H1 (cell line): ENCODE measurements around the gene OR2A12. TPM values are rescaled to one million over a fixed set of nuclear protein-coding genes. Genes with fewer than 3 reads are reported as not detected.

Experiments
- CTCF ChIA-PET: fragments of 300-600 bp; sonication (Branson Sonifier 250); formaldehyde crosslinking; loops from one replicate; lab custom pipeline; 2021; ENCODE audit not compliant: partially characterized antibody; lab: Charles Lee
- POLR2A ChIA-PET: fragments of 300-600 bp; sonication (Branson Sonifier 250); formaldehyde crosslinking; loops from one replicate; lab custom pipeline; 2021; ENCODE audit warnings: inconsistent platforms; ENCODE audit not compliant: partially characterized antibody; lab: Charles Lee
- DNase-seq, 2 experiments: peaks; one replicate each; pipeline versions ENCODE4 v3.0.0 to v3.0.0-alpha.2; 2010 to 2022; ENCODE audit warnings: low spot score in 2 of 2, low read depth in 1 of 2, mixed read lengths in 1 of 2
- FAIRE-seq: peaks from 2 replicates; lab custom pipeline; 2011; peaks lifted over from hg19 to GRCh38; lab: Jason Lieb, UNC
- H2AFZ ChIP-seq: 2 replicates; pipeline ENCODE4 v1.8.1; 2012; ENCODE audit warnings: low read length, inconsistent platforms
- H2AK5ac ChIP-seq: 2 replicates; pipeline ENCODE4 v1.6.1; 2013; ENCODE audit warnings: low read depth, low read length
- H2BK120ac ChIP-seq: replicated peaks from 2 replicates; pipeline ENCODE3; 2013; ENCODE audit warnings: low read depth, low read length, inconsistent platforms
- H2BK12ac ChIP-seq: 2 replicates; pipeline ENCODE4 v1.6.1; 2013; ENCODE audit warnings: low read depth, low read length
- H2BK15ac ChIP-seq: 2 replicates; pipeline ENCODE4 v1.6.1; 2013; ENCODE audit warnings: low read length
- H2BK20ac ChIP-seq: 2 replicates; pipeline ENCODE4 v1.6.1; 2013; ENCODE audit warnings: low read length
- H2BK5ac ChIP-seq: 2 replicates; pipeline ENCODE4 v1.6.1; 2013; ENCODE audit warnings: low read depth, low read length
- H3K14ac ChIP-seq: 2 replicates; pipeline ENCODE4 v1.6.1; 2013; ENCODE audit warnings: inconsistent platforms; ENCODE audit not compliant: insufficient read length
- H3K18ac ChIP-seq: 2 replicates; pipeline ENCODE4 v1.6.1; 2013; ENCODE audit warnings: low read length; ENCODE audit errors: extremely low read depth
- H3K23ac ChIP-seq: 2 replicates; pipeline ENCODE4 v1.6.1; 2013; ENCODE audit warnings: inconsistent platforms; ENCODE audit not compliant: insufficient read length
- H3K23me2 ChIP-seq: 2 replicates; pipeline ENCODE4 v1.6.1; 2013; ENCODE audit warnings: low read depth, low read length
- H3K27ac ChIP-seq: 2 replicates; pipeline ENCODE4 v1.6.1; 2011; ENCODE audit warnings: low read depth, low read length, inconsistent platforms
- H3K27me3 ChIP-seq, 4 experiments: replicated peaks in 1 of 4; 1 replicate in 1 of 4; 2 replicates in 3 of 4; pipeline versions ENCODE4 v1.6.1 to v1.8.1; 2011 to 2013; ENCODE audit warnings: low read length in 3 of 4, mild to moderate bottlenecking in 3 of 4, inconsistent platforms in 2 of 4, mixed read lengths in 2 of 4, moderate library complexity in 1 of 4; ENCODE audit not compliant: control insufficient read depth in 3 of 4, insufficient read depth in 3 of 4; ENCODE audit errors: extremely low read depth in 1 of 4
- H3K36me3 ChIP-seq, 4 experiments: 2 replicates each; pipeline versions ENCODE4 v1.6.1 to v1.8.1; 2011 to 2013; ENCODE audit warnings: mild to moderate bottlenecking in 4 of 4, low read length in 3 of 4, moderate library complexity in 2 of 4, control low read depth in 1 of 4, inconsistent platforms in 1 of 4; ENCODE audit not compliant: insufficient read depth in 4 of 4, control insufficient read depth in 2 of 4
- H3K4ac ChIP-seq: replicated peaks from 2 replicates; pipeline ENCODE3; 2013; ENCODE audit warnings: low read length, low read depth, mixed read lengths, inconsistent platforms; ENCODE audit not compliant: insufficient read length
- H3K4me1 ChIP-seq, 4 experiments: replicated peaks in 1 of 4; 1 replicate in 1 of 4; 2 replicates in 3 of 4; pipeline versions ENCODE4 v1.6.1 to v1.8.1; 2011 to 2013; ENCODE audit warnings: low read length in 3 of 4, inconsistent platforms in 2 of 4, mixed read lengths in 1 of 4; ENCODE audit not compliant: insufficient read depth in 4 of 4, control insufficient read depth in 3 of 4
- H3K4me2 ChIP-seq, 2 experiments: 2 replicates each; pipeline versions ENCODE4 v1.6.1 to v1.8.1; 2011 to 2013; ENCODE audit warnings: low read depth in 2 of 2, low read length in 2 of 2, control low read depth in 1 of 2, inconsistent platforms in 1 of 2, mild to moderate bottlenecking in 1 of 2; ENCODE audit not compliant: insufficient read depth in 1 of 2
- H3K4me3 ChIP-seq, 4 experiments: fragments of 200-600, 300-600 bp in 1 of 4; sonication (generic), shearing (Covaris generic), sonication (Bioruptor Twin) in 1 of 4; 2 replicates each; pipeline versions ENCODE4 v1.5.1 to v1.8.1; 2011 to 2016; ENCODE audit warnings: low read length in 4 of 4, low read depth in 3 of 4, control low read depth in 2 of 4, inconsistent platforms in 2 of 4, mild to moderate bottlenecking in 2 of 4, mixed read lengths in 1 of 4, moderate library complexity in 1 of 4; ENCODE audit not compliant: insufficient read depth in 2 of 4; ENCODE audit errors: extremely low read depth in 1 of 4
- H3K56ac ChIP-seq: replicated peaks from 2 replicates; pipeline ENCODE3; 2013; ENCODE audit warnings: low read depth, mild to moderate bottlenecking, mixed read lengths, low read length, inconsistent platforms; ENCODE audit not compliant: insufficient read length
- H3K79me1 ChIP-seq: 2 replicates; pipeline ENCODE4 v1.6.1; 2013; ENCODE audit warnings: low read depth, low read length, control low read depth
- H3K79me2 ChIP-seq, 2 experiments: 2 replicates each; pipeline versions ENCODE4 v1.6.1 to v1.8.1; 2012 to 2013; ENCODE audit warnings: low read length in 2 of 2, mild to moderate bottlenecking in 2 of 2, inconsistent platforms in 1 of 2; ENCODE audit not compliant: insufficient read depth in 2 of 2, control insufficient read depth in 1 of 2
- H3K9ac ChIP-seq, 4 experiments: replicated peaks in 1 of 4; 1 replicate in 1 of 4; 2 replicates in 3 of 4; pipeline versions ENCODE4 v1.6.1 to v1.8.1; 2011 to 2013; ENCODE audit warnings: low read depth in 3 of 4, low read length in 3 of 4, control low read depth in 2 of 4, mild to moderate bottlenecking in 2 of 4, moderate library complexity in 2 of 4, inconsistent platforms in 1 of 4; ENCODE audit errors: extremely low read depth in 1 of 4
- H3K9me3 ChIP-seq, 2 experiments: 2 replicates each; pipeline versions ENCODE4 v1.6.1 to v1.8.1; 2012 to 2013; ENCODE audit warnings: mild to moderate bottlenecking in 2 of 2, moderate library complexity in 2 of 2, control low read depth in 1 of 2, inconsistent platforms in 1 of 2, low read depth in 1 of 2, low read length in 1 of 2, mixed read lengths in 1 of 2; ENCODE audit not compliant: insufficient read depth in 2 of 2
- H4K20me1 ChIP-seq, 2 experiments: replicated peaks in 1 of 2; 2 replicates each; pipeline versions ENCODE3 to v1.8.1; 2011 to 2013; ENCODE audit warnings: inconsistent platforms in 2 of 2, low read length in 2 of 2, mild to moderate bottlenecking in 1 of 2; ENCODE audit not compliant: insufficient read depth in 2 of 2, control insufficient read depth in 1 of 2
- H4K5ac ChIP-seq: 2 replicates; pipeline ENCODE4 v1.6.1; 2013; ENCODE audit warnings: low read length, low read depth, mixed read lengths, inconsistent platforms; ENCODE audit not compliant: insufficient read length
- H4K8ac ChIP-seq: 2 replicates; pipeline ENCODE4 v1.8.0; 2013; ENCODE audit warnings: mild to moderate bottlenecking, moderate library complexity, low read length, inconsistent platforms; ENCODE audit not compliant: insufficient read depth; ENCODE audit errors: extremely low read depth
- H4K91ac ChIP-seq: replicated peaks from 2 replicates; pipeline ENCODE3; 2013; ENCODE audit warnings: low read length, mixed read lengths, inconsistent platforms; ENCODE audit not compliant: insufficient read length
- BRCA1 ChIP-seq: IDR thresholded peaks from 2 replicates; pipeline ENCODE4 v1.6.1; 2012; ENCODE audit warnings: low read depth, low read length, improper control_type of control experiment
- CBX8 ChIP-seq: fragments of 300-800, 300-1000 bp; sonication (generic); IDR thresholded peaks from 2 replicates; pipeline ENCODE4 v1.7.1; 2016; ENCODE audit warnings: low read depth, low read length, borderline replicate concordance
- CREB1 ChIP-seq: IDR thresholded peaks from 2 replicates; pipeline ENCODE4 v1.6.1; 2012; ENCODE audit warnings: inconsistent platforms
- FOSL1 ChIP-seq: IDR thresholded peaks from 2 replicates; pipeline ENCODE4 v1.6.1; 2011; ENCODE audit warnings: mild to moderate bottlenecking, low read depth, low read length, moderate library complexity; ENCODE audit not compliant: insufficient read depth
- JUN ChIP-seq: IDR thresholded peaks from 2 replicates; pipeline ENCODE4 v1.6.1; 2011; ENCODE audit warnings: low read depth, mild to moderate bottlenecking, improper control_type of control experiment, low read length
- TAF7 ChIP-seq: optimal IDR thresholded peaks from 2 replicates; pipeline ENCODE3; 2011; ENCODE audit warnings: low read depth, mild to moderate bottlenecking, inconsistent platforms, low read length, moderate library complexity, borderline replicate concordance
- TEAD4 ChIP-seq: IDR thresholded peaks from 2 replicates; pipeline ENCODE4 v1.6.1; 2012; ENCODE audit warnings: low read depth, low read length, inconsistent platforms, mixed read lengths
- ZNF274 ChIP-seq: IDR thresholded peaks from 2 replicates; pipeline ENCODE4 v1.7.0; 2012; ENCODE audit warnings: low read length, borderline replicate concordance; ENCODE audit errors: extremely low read depth
- WGBS, 2 experiments: shearing (Covaris generic) in 1 of 2; methylation state at CpG; one replicate each; pipeline versions ENCODE4 v1.1.6 to v1.1.7; 2013 to 2015; ENCODE audit warnings: low lambda C conversion rate in 2 of 2, mixed read lengths in 2 of 2, inconsistent platforms in 1 of 2, low coverage in 1 of 2, missing lambda C conversion rate in 1 of 2; ENCODE audit not compliant: insufficient replicate concordance in 2 of 2, insufficient coverage in 1 of 2, insufficient read length in 1 of 2; ENCODE audit errors: extremely low coverage in 1 of 2, missing lambda C conversion rate in 1 of 2; 5-methylcytosine and 5-hydroxymethylcytosine counted together
- long read RNA-seq, 2 experiments: library from RNA in 1 of 2; library from capped mRNA in 1 of 2; stranded (forward); transcript quantifications; one replicate each; pipeline ENCODE4 v2.0.0, GENCODE V29; 2021; ENCODE audit warnings: inconsistent platforms in 1 of 2
- polyA minus RNA-seq, 3 experiments: library from RNA; depleted of rRNA, polyadenylated mRNA; stranded (reverse); fragments of >200 nt; gene quantifications; 1 replicate in 2 of 3; 2 replicates in 1 of 3; pipeline ENCODE4 v1.2.3, GENCODE V29; 2011
- polyA plus RNA-seq, 7 experiments: library from polyadenylated mRNA; depleted of rRNA in 3 of 7; stranded (reverse) in 5 of 7; unstranded in 2 of 7; fragments of >200 nt in 5 of 7; fragments of 200-250 nt in 2 of 7; gene quantifications; 1 replicate in 5 of 7; 2 replicates in 1 of 7; 4 replicates in 1 of 7; pipeline versions ENCODE4 v1.2.1 to v1.2.3, GENCODE V29; 2011 to 2013; ENCODE audit warnings: missing spikeins in 2 of 7, mixed read lengths in 2 of 7
- total RNA-seq: library from RNA; stranded (reverse); fragmentation: NEBNext Ultra II Directional; extraction: Animal tissue kit (Norgen Biotek cat#: 25700); gene quantifications from 2 replicates; pipeline ENCODE4 v1.2.1, GENCODE V29; 2021

The OR2A12 gene, protein sequence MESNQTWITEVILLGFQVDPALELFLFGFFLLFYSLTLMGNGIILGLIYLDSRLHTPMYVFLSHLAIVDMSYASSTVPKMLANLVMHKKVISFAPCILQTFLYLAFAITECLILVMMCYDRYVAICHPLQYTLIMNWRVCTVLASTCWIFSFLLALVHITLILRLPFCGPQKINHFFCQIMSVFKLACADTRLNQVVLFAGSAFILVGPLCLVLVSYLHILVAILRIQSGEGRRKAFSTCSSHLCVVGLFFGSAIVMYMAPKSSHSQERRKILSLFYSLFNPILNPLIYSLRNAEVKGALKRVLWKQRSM
- total RNA-seq (not detected in 2 replicates), polyA plus RNA-seq (2011; rRNA removed) (not detected in 2 replicates), polyA minus RNA-seq (2011; rRNA and poly(A)+ RNA removed) (not detected in 2 replicates)
- polyA plus RNA-seq (2011; cell fraction: cytosol; rRNA removed), result not detected
- polyA plus RNA-seq (2011; cell fraction: nucleus; rRNA removed), result not detected
- not detected in 4 replicates for polyA plus RNA-seq (2012, experiment 1 of 2)
- polyA plus RNA-seq (2012, experiment 2 of 2), result not detected
- polyA plus RNA-seq (2013, experiment 1 of 2), result not detected
- polyA plus RNA-seq (2013, experiment 2 of 2), result not detected
- not detected for polyA minus RNA-seq (2011; cell fraction: cytosol; rRNA and poly(A)+ RNA removed)
- not detected for polyA minus RNA-seq (2011; cell fraction: nucleus; rRNA and poly(A)+ RNA removed)
- long read RNA-seq, experiment 1, result 0 reads
- long read RNA-seq, experiment 2, result 0 reads

DNA sequence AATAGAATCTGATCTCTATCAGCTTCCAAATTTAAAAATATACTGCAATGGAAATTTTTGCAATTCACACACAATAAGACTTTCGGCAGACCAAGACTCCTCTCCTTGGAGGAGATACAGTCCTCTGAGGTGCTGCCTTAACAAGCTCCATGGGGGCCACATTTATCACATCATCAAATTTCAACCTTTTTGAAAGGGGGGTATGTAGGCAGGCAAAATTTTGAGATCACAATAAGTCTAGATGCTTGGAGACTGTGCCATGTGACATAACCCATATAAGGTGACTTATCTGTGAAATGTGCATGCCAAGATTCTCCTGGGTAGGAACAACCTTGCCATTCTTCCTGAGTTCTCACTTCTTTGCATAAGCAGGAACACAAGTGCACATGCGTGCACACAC is at the start of gene OR2A12:
Gene OR2A12, plus strand, starts transcription at position 301 of the 400 bp plus-strand sequence. CDS start 8,830 bp downstream, outside the sequence.
- H2BK5ac ChIP-seq, result no peak within 1 kb of the TSS
- no peak for TF ChIP-seq BRCA1
- no peak for TF ChIP-seq FOSL1
- TF ChIP-seq CREB1, result no peak
- no peak for TF ChIP-seq JUN
- no peak for TF ChIP-seq TAF7
- TF ChIP-seq CBX8, result no peak
- TF ChIP-seq TEAD4, result no peak
- no peak for TF ChIP-seq ZNF274
- H3K4me2 ChIP-seq, result no peak within 1 kb of the TSS
- H3K23ac ChIP-seq, result no peak within 1 kb of the TSS
- H4K20me1 ChIP-seq, result no peaks in the 10 kb centered on the region
- H2BK20ac ChIP-seq, result no peak within 1 kb of the TSS
- H3K9ac ChIP-seq, result no peak within 1 kb of the TSS; a peak in 1 of 7 replicates
- no peak within 1 kb of the TSS for H4K8ac ChIP-seq
- no peak within 1 kb of the TSS for H2BK12ac ChIP-seq
- H3K18ac ChIP-seq, result no peak within 1 kb of the TSS
- no peaks in the 10 kb centered on the region for H3K79me1 ChIP-seq
- peak within 1 kb of the TSS; percentile 17; the same call in 1 of the 2 replicates for H2AFZ ChIP-seq
- no peak for FAIRE-seq
- POLR2A ChIA-PET, result no interaction called here
- DNase-seq, result no peak
- H3K14ac ChIP-seq, result no peak within 1 kb of the TSS
- no peaks in the 10 kb centered on the region for H3K4me1 ChIP-seq
- H3K27ac ChIP-seq, result no peak within 1 kb of the TSS
- H3K4me3 ChIP-seq, result no peak within 1 kb of the TSS
- no peaks in the 10 kb centered on the region for H3K79me2 ChIP-seq
- H2AK5ac ChIP-seq, result no peak within 1 kb of the TSS
- H3K27me3 ChIP-seq, result no peaks in the 10 kb centered on the region
- no peak within 1 kb of the TSS for H2BK120ac ChIP-seq
- 94% methylated on average over 2 of the region's 2 CpGs; no CpG with 5 or more reads in 1 of the 2 experiments for WGBS, 2 experiments
- H3K36me3 ChIP-seq, result no peaks in the 10 kb centered on the region
- no peak within 1 kb of the TSS for H3K4ac ChIP-seq
- H3K9me3 ChIP-seq, result no peaks in the 10 kb centered on the region
- H4K5ac ChIP-seq, result no peak within 1 kb of the TSS
- CTCF ChIA-PET, result interaction anchor here (0.9 to 1.3 kb wide), 2 partner anchors 21 to 23 kb away, joined by 3 to 4 read pairs; no protein-coding TSS in a partner anchor
- H4K91ac ChIP-seq, result no peak within 1 kb of the TSS
- no peak within 1 kb of the TSS for H2BK15ac ChIP-seq
- H3K23me2 ChIP-seq, result no peaks in the 10 kb centered on the region
- H3K56ac ChIP-seq, result no peak within 1 kb of the TSS
